ENCODE measurements around the gene FARP2. TPM values are rescaled to one million over a fixed set of nuclear protein-coding genes. Genes with fewer than 3 reads are reported as not detected.

The FARP2 gene
- total and polyA plus RNA-seq, 2 donors (not counting 1 experiment from before 2014, with no cell fraction given), result 28.2 to 41.0 TPM

- no peak for DNase-seq (ENCODE audit: low read depth in 2 of 2)
- Histone ChIP-seq H3K4me2 (ENCODE audit: extremely low read depth, insufficient read depth, low read length) (no peak overlapping the region), H3K4me3 (replicated peaks in 1 of 4; ENCODE audit: control extremely low read depth in 1 of 4, insufficient read depth in 1 of 4, low read depth in 3 of 4, low read length in 4 of 4) (no peak overlapping the region), H3K9ac (ENCODE audit: insufficient read depth, low read length) (no peak overlapping the region), H3K9me3 (ENCODE audit: control insufficient read depth, insufficient read depth, low read depth, low read length) (no peaks in the 10 kb centered on the region), H4K20me1 (ENCODE audit: control insufficient read depth, extremely low read depth, insufficient read depth, low read length) (no peaks in the 10 kb centered on the region), H3K27me3 (ENCODE audit: control insufficient read depth, insufficient read depth, low read length) (no peaks in the 10 kb centered on the region), H3K27ac (ENCODE audit: insufficient read depth, low read length) (no peak overlapping the region), H3K4me1 (ENCODE audit: control insufficient read depth, extremely low read depth, insufficient read depth, low read length) (no peaks in the 10 kb centered on the region), H2AFZ (ENCODE audit: low read length) (no peak overlapping the region), H3K79me2 (ENCODE audit: control insufficient read depth, insufficient read depth, low read length) (peaks cover 47% of the 10 kb centered on the region), H3K36me3 (ENCODE audit: control insufficient read depth, insufficient read depth, low read length) (peaks cover 7% of the 10 kb centered on the region)
- TF ChIP-seq EZH2 (IDR thresholded peaks at IDR 0.05; ENCODE audit: low read length, missing control alignments), result no peak
- TF ChIP-seq, protein P1, sequence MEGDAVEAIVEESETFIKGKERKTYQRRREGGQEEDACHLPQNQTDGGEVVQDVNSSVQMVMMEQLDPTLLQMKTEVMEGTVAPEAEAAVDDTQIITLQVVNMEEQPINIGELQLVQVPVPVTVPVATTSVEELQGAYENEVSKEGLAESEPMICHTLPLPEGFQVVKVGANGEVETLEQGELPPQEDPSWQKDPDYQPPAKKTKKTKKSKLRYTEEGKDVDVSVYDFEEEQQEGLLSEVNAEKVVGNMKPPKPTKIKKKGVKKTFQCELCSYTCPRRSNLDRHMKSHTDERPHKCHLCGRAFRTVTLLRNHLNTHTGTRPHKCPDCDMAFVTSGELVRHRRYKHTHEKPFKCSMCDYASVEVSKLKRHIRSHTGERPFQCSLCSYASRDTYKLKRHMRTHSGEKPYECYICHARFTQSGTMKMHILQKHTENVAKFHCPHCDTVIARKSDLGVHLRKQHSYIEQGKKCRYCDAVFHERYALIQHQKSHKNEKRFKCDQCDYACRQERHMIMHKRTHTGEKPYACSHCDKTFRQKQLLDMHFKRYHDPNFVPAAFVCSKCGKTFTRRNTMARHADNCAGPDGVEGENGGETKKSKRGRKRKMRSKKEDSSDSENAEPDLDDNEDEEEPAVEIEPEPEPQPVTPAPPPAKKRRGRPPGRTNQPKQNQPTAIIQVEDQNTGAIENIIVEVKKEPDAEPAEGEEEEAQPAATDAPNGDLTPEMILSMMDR (conservative IDR thresholded peaks at IDR 0.05 in 1 of 2, IDR thresholded peaks at IDR 0.05 in 1 of 2; ENCODE audit: low read depth in 1 of 2, low read length in 2 of 2), result no peak
These were observed 26.1 kb upstream of the FARP2 start for GRCh38 chr2:241329669-241330615.

DNA sequence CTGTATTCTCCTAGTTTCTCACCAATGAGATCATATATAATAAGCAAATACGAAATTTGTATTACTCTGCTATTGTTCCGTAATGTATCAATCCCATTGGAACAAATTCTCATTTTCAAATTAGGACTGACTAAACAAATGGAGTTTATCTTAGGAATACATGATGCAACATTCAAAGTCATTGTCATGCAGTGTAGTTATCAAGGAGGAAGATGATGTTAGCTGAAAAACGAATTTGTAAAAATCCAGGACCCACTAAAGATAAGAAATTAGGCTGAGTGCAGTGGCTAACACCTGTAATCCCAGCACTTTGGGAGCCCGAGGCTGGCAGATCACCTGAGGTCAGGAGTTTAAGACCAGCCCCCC is 25.5 kb upstream of the FARP2 start:
- Histone ChIP-seq H3K36me3 (ENCODE audit: control insufficient read depth, insufficient read depth, low read length) (peaks cover 7% of the 10 kb centered on the region), H3K79me2 (ENCODE audit: control insufficient read depth, insufficient read depth, low read length) (peaks cover 42% of the 10 kb centered on the region), H3K27me3 (ENCODE audit: control insufficient read depth, insufficient read depth, low read length) (no peaks in the 10 kb centered on the region), H3K4me1 (ENCODE audit: control insufficient read depth, extremely low read depth, insufficient read depth, low read length) (no peaks in the 10 kb centered on the region), H3K9ac (ENCODE audit: insufficient read depth, low read length) (no peak overlapping the region), H3K9me3 (ENCODE audit: control insufficient read depth, insufficient read depth, low read depth, low read length) (no peaks in the 10 kb centered on the region), H4K20me1 (ENCODE audit: control insufficient read depth, extremely low read depth, insufficient read depth, low read length) (no peaks in the 10 kb centered on the region), H2AFZ (ENCODE audit: low read length) (no peak overlapping the region), H3K4me2 (ENCODE audit: extremely low read depth, insufficient read depth, low read length) (no peak overlapping the region), H3K4me3 (replicated peaks in 1 of 4; ENCODE audit: control extremely low read depth in 1 of 4, insufficient read depth in 1 of 4, low read depth in 3 of 4, low read length in 4 of 4) (no peak overlapping the region), H3K27ac (ENCODE audit: insufficient read depth, low read length) (no peak overlapping the region)
- no peak for DNase-seq (ENCODE audit: low read depth in 2 of 2)
- TF ChIP-seq, protein P1 (conservative IDR thresholded peaks at IDR 0.05 in 1 of 2, IDR thresholded peaks at IDR 0.05 in 1 of 2; ENCODE audit: low read depth in 1 of 2, low read length in 2 of 2), result no peak
- no peak for TF ChIP-seq EZH2 (IDR thresholded peaks at IDR 0.05; ENCODE audit: low read length, missing control alignments)

DNA sequence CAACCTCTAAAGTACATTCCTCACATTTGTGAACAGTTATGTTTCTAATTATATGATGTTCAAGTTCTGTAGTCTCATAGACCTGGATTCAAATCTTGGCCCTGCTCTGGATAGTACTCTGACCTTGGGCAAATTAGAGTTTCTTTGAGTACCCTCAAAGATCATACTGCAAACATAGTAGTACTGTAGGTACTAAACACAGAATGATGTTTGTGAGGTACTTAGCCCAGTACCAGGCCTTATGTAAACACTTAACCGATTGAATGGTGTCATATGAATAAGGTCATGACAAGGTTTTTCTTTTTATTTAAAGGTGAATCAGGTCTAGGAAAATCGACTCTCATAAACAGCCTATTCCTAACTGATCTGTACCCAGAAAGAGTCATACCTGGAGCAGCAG is 21.3 kb upstream of the FARP2 start:
- no peak overlapping the region for H2AFZ ChIP-seq (ENCODE audit: low read length)
- H3K4me3 ChIP-seq (replicated peaks in 1 of 4; ENCODE audit: control extremely low read depth in 1 of 4, insufficient read depth in 1 of 4, low read depth in 3 of 4, low read length in 4 of 4), result no peak overlapping the region
- H3K9ac ChIP-seq (ENCODE audit: insufficient read depth, low read length), result no peak overlapping the region
- TF ChIP-seq, protein P1 (conservative IDR thresholded peaks at IDR 0.05 in 1 of 2, IDR thresholded peaks at IDR 0.05 in 1 of 2; ENCODE audit: low read depth in 1 of 2, low read length in 2 of 2), result no peak
- TF ChIP-seq EZH2 (IDR thresholded peaks at IDR 0.05; ENCODE audit: low read length, missing control alignments), result no peak
- no peak overlapping the region for H3K27ac ChIP-seq (ENCODE audit: insufficient read depth, low read length)
- no peak overlapping the region for H3K4me2 ChIP-seq (ENCODE audit: extremely low read depth, insufficient read depth, low read length)
- no peak for DNase-seq (ENCODE audit: low read depth in 2 of 2)
- no peaks in the 10 kb centered on the region for H4K20me1 ChIP-seq (ENCODE audit: control insufficient read depth, extremely low read depth, insufficient read depth, low read length)
- no peaks in the 10 kb centered on the region for H3K9me3 ChIP-seq (ENCODE audit: control insufficient read depth, insufficient read depth, low read depth, low read length)
- peaks cover 2% of the 10 kb centered on the region for H3K4me1 ChIP-seq (ENCODE audit: control insufficient read depth, extremely low read depth, insufficient read depth, low read length)
- peaks cover 23% of the 10 kb centered on the region for H3K79me2 ChIP-seq (ENCODE audit: control insufficient read depth, insufficient read depth, low read length)
- H3K36me3 ChIP-seq (ENCODE audit: control insufficient read depth, insufficient read depth, low read length), result peaks cover 13% of the 10 kb centered on the region
- no peaks in the 10 kb centered on the region for H3K27me3 ChIP-seq (ENCODE audit: control insufficient read depth, insufficient read depth, low read length)
